Upper lobe of left lung (tissue), 4 donors: ENCODE results near the gene BAHD1.

Experiments used
- CTCF ChIP-seq, 6 experiments: fragments of 450-650 bp in 4 of 6; fragments of 200-600 bp in 2 of 6; sonication (generic) in 2 of 6; IDR thresholded peaks; one replicate each; pipeline ENCODE4 v1.5.1; 2016 to 2019; ENCODE audit warnings: antibody characterized with exemption in 6 of 6
- EP300 ChIP-seq, 4 donors: sonication (generic); formaldehyde crosslinking; IDR thresholded peaks; one replicate each; pipeline ENCODE4 v1.5.1; 2017; ENCODE audit warnings: antibody characterized with exemption in 4 of 4, control low read depth in 2 of 4
- POLR2A ChIP-seq, 4 donors: fragments of 450-650 bp; IDR thresholded peaks; one replicate each; pipeline ENCODE4 v1.5.1; 2016 to 2017; ENCODE audit warnings: antibody characterized with exemption in 4 of 4, mild to moderate bottlenecking in 2 of 4
- POLR2AphosphoS5 ChIP-seq, 2 donors: sonication (generic); formaldehyde crosslinking; IDR thresholded peaks; one replicate each; pipeline ENCODE4 v1.5.1; 2017; ENCODE audit warnings: antibody characterized with exemption in 2 of 2

GRCh38 chr15:40501487-40501886 is 60.7 kb downstream of the BAHD1 start:
- TF ChIP-seq CTCF (IDR thresholded peaks at IDR 0.05) (no peak), POLR2AphosphoS5 (IDR thresholded peaks at IDR 0.05) (no peak), POLR2A (IDR thresholded peaks at IDR 0.05) (no peak), EP300 (IDR thresholded peaks at IDR 0.05) (no peak)
